ENCODE data around the gene PRG2.

Gene PRG2

DNA sequence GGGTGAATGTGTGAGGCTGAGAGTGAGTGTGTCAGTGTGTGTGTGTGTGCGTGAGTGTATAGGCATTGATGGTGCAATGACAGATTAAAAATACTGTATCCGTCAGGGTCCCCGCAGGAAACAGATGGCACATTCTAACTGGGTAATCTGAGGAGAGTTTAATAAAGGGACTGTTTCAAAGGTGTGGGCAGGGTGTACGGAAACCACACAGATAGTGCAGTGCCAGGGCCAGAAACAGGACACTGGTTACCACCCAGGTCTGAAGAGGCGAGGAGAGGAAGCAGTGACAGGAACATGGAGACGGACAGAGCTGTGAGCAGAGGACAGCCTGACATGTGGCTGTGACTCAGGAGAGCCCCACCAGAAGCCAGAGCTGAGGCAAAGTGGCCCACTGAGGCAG lies 35.8 kb downstream of the PRG2 start:
- TF ChIP-seq, protein P1, sequence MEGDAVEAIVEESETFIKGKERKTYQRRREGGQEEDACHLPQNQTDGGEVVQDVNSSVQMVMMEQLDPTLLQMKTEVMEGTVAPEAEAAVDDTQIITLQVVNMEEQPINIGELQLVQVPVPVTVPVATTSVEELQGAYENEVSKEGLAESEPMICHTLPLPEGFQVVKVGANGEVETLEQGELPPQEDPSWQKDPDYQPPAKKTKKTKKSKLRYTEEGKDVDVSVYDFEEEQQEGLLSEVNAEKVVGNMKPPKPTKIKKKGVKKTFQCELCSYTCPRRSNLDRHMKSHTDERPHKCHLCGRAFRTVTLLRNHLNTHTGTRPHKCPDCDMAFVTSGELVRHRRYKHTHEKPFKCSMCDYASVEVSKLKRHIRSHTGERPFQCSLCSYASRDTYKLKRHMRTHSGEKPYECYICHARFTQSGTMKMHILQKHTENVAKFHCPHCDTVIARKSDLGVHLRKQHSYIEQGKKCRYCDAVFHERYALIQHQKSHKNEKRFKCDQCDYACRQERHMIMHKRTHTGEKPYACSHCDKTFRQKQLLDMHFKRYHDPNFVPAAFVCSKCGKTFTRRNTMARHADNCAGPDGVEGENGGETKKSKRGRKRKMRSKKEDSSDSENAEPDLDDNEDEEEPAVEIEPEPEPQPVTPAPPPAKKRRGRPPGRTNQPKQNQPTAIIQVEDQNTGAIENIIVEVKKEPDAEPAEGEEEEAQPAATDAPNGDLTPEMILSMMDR (IDR thresholded peaks at IDR 0.05): no peak
- no peak for TF ChIP-seq ZFX (IDR thresholded peaks at IDR 0.05; ENCODE audit: borderline replicate concordance)
- no peak overlapping the region for H3K27ac ChIP-seq

DNA sequence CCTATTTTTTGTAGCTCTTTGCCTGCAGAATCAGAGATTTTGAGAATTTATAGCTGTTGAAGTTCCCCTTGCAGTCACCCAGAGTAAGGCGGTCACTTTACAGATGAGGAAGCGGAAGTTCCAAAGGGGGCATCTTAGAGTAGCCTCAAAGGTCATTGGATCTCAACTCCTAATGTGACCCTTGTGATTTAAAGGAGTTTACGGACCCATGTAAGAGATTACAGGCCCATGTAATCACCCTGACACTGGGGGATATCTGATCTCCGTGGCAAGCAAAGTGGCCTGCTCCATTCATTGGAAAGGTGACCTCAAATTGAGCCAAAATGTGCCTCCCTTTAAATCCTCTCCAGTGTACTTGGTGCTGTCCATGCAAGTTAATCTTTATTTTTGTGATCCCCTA lies 36.6 kb downstream of the PRG2 start:
- no peak for TF ChIP-seq ZFX (IDR thresholded peaks at IDR 0.05; ENCODE audit: borderline replicate concordance)
- TF ChIP-seq, protein P1 (IDR thresholded peaks at IDR 0.05): no peak
- no peak overlapping the region for H3K27ac ChIP-seq

DNA sequence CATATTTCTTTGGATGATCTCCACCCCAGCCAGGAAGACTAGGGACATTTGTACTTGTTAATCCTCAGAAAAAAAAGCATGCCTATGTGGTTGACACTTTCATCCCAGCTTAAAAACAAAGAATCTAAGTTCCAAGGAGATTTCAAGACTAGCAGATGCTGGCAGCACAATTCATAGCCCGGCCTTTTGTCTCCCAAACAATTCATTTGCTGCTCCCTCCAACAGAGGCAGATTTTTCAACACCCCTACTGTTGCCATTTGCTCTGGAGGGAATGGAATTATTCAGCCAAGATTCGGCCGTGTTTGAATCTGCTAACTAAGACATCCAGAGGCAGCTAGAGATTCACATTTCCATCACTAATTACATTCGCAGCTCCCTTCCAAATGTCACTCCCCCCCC lies 37.0 kb downstream of the PRG2 start:
- no peak for TF ChIP-seq ZFX (IDR thresholded peaks at IDR 0.05; ENCODE audit: borderline replicate concordance)
- TF ChIP-seq, protein P1 (IDR thresholded peaks at IDR 0.05): no peak
- H3K27ac ChIP-seq: no peak overlapping the region

- H3K27ac ChIP-seq: no peak overlapping the region
- no peak for TF ChIP-seq ZFX (IDR thresholded peaks at IDR 0.05; ENCODE audit: borderline replicate concordance)
These were observed 37.4 kb downstream of the PRG2 start for GRCh38 chr11:57353036-57353435.

DNA sequence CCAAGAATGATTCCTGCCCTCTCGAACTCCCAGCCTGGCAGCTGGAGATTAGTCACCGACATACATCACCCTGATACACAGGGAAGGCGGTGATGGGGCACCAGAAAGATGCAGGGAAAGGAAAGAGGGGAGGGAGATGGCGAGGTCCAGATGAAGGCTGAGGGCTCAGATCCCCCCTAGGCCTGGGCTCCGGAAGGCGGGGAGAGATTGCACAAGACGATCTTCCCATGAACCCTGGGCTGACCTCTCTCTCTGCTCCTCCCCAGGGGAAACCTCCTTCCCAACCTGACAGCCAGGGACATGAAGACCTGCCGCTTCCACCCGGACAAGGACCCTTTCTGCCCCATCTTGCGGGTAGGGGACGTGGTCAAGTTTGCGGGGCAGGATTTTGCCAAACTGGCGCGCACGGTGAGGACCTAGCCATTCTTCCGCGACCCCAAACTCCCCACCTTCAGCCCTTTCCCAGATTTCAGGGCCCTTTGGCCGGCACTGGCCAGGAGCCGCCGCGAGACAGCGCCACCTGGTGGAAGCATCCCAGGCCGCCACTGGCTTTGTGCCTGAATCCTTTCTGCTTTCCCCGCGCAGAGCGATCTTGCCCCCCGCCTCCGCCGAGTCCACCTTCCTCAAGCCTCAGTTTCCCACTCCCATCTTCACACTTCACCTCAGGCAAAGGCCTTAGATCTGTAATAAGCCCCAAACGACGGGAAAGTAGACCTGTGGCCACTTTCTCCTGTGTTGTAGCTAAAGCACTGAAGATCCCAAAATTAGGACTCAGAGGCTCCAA lies 40.8 kb downstream of the PRG2 start:
- TF ChIP-seq, protein P1 (IDR thresholded peaks at IDR 0.05): peak; percentile 96
- no peak for TF ChIP-seq ZFX (IDR thresholded peaks at IDR 0.05; ENCODE audit: borderline replicate concordance)
- no peak overlapping the region for H3K27ac ChIP-seq

DNA sequence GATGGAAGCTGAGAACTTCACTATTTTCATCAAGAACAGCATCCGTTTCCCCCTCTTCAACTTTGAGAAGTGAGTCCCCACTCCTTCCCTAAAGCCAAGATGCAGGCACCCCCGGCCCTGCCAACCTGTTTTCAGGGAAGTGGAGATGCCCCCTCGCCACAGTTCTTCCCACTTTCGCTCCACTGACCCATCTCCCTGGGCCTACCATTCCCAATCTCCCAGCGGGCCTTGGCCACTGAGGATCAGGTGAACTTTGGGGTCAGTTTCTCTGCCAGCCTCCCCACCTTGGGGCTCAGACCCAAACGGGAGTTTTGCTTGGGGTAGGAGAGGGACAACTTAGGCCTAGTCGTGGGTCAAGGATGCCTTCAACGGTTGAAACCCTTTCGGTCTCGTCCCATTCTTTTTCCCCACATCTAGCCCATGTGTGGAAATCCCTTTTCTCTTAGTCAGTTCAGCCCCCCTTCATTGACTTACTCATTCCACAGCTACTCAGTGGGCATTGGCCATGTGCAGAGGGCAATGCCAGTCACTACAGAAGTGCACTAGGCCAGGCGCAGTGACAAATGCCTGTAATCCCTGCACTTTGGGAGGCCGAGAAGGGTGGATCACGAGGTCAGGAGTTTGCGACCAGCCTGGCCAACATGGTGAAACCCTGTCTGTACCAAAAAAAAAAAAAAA lies 41.7 kb downstream of the PRG2 start:
- TF ChIP-seq, protein P1 (IDR thresholded peaks at IDR 0.05): no peak

GRCh38 chr11:57348052-57348451 lies 42.4 kb downstream of the PRG2 start:
- no peak overlapping the region for H3K27ac ChIP-seq
- no peak for TF ChIP-seq ZFX (IDR thresholded peaks at IDR 0.05; ENCODE audit: borderline replicate concordance)
- TF ChIP-seq, protein P1 (IDR thresholded peaks at IDR 0.05): no peak

More for the DNA sequence above, 41.7 kb downstream of the PRG2 start:
- H3K27ac ChIP-seq: no peak overlapping the region

Measured in 22Rv1 (cell line).